ENCODE results near the gene GAK.

GAK gene

GRCh38 chr4:967113-968104 is 35.3 kb upstream of the GAK start:
- DNase-seq (ENCODE audit: low read depth) = no peak
- no peak overlapping the region for H3K4me3 ChIP-seq (ENCODE audit: control insufficient read depth, low read depth, low read length)
- TF ChIP-seq CTCF (conservative IDR thresholded peaks at IDR 0.05; ENCODE audit: control insufficient read depth, insufficient read depth, low read depth, low read length) = no peak

GRCh38 chr4:966266-967112 is 34.4 kb upstream of the GAK start:
- no peak overlapping the region for H3K4me3 ChIP-seq (ENCODE audit: control insufficient read depth, low read depth, low read length)
- no peak for DNase-seq (ENCODE audit: low read depth)

GRCh38 chr4:965766-966134 is 33.6 kb upstream of the GAK start:
- no peak overlapping the region for H3K4me3 ChIP-seq (ENCODE audit: control insufficient read depth, low read depth, low read length)
- TF ChIP-seq CTCF (conservative IDR thresholded peaks at IDR 0.05; ENCODE audit: control insufficient read depth, insufficient read depth, low read depth, low read length) = no peak
- no peak for DNase-seq (ENCODE audit: low read depth)

More at GRCh38 chr4:966266-967112, 34.4 kb upstream of the GAK start:
- no peak for TF ChIP-seq CTCF (conservative IDR thresholded peaks at IDR 0.05; ENCODE audit: control insufficient read depth, insufficient read depth, low read depth, low read length)

- H3K4me3 ChIP-seq (ENCODE audit: control insufficient read depth, low read depth, low read length) = no peak overlapping the region
- TF ChIP-seq CTCF (conservative IDR thresholded peaks at IDR 0.05; ENCODE audit: control insufficient read depth, insufficient read depth, low read depth, low read length) = no peak
- no peak for DNase-seq (ENCODE audit: low read depth)
These were observed 33.1 kb upstream of the GAK start for GRCh38 chr4:965048-965765.

- no peak overlapping the region for H3K4me3 ChIP-seq (ENCODE audit: control insufficient read depth, low read depth, low read length)
- TF ChIP-seq CTCF (conservative IDR thresholded peaks at IDR 0.05; ENCODE audit: control insufficient read depth, insufficient read depth, low read depth, low read length) = no peak
- no peak for DNase-seq (ENCODE audit: low read depth)
These were observed 32.4 kb upstream of the GAK start for GRCh38 chr4:964346-965025.
